Ascending aorta (tissue), 2 donors: ENCODE results near the gene CCDC71L. TPM values are rescaled to one million over a fixed set of nuclear protein-coding genes. Genes with fewer than 3 reads are reported as not detected.
"Not testable (repeated sequence)": the region's sequence is repeated elsewhere in the genome, so short reads cannot be mapped to it uniquely, and the experiment has no call there.

Experiments used
- DNase-seq, 2 donors: peaks; one replicate each; pipeline ENCODE4 v3.0.0-alpha.2; 2019; ENCODE audit warnings: low spot score in 2 of 2
- H3K27ac ChIP-seq, 2 donors: fragments of 200-600 bp; sonication (generic); one replicate each; pipeline ENCODE4 v1.5.1; 2016 to 2017; ENCODE audit warnings: mild to moderate bottlenecking in 1 of 2
- H3K27me3 ChIP-seq: fragments of 200-600 bp; sonication (generic); one replicate; pipeline ENCODE4 v1.5.1; 2017
- H3K36me3 ChIP-seq, 2 donors: fragments of 200-600 bp; sonication (generic); one replicate each; pipeline ENCODE4 v1.5.1; 2016
- H3K4me1 ChIP-seq, 2 donors: fragments of 200-600 bp; sonication (generic); one replicate each; pipeline ENCODE4 v1.5.1; 2016 to 2017; ENCODE audit warnings: mild to moderate bottlenecking in 1 of 2
- H3K4me3 ChIP-seq, 2 donors: fragments of 200-600 bp; sonication (generic); one replicate each; pipeline ENCODE4 v1.5.1; 2016 to 2017; ENCODE audit warnings: mild to moderate bottlenecking in 1 of 2
- H3K9me3 ChIP-seq, 2 donors: fragments of 200-600 bp; sonication (generic); one replicate each; pipeline ENCODE4 v1.5.1; 2016
- CTCF ChIP-seq, 3 experiments: fragments of 200-600 bp in 2 of 3; fragments of 450-650 bp in 1 of 3; sonication (generic) in 2 of 3; IDR thresholded peaks; one replicate each; pipeline ENCODE4 v1.5.1; 2016 to 2019; ENCODE audit warnings: antibody characterized with exemption in 3 of 3, mild to moderate bottlenecking in 1 of 3, moderate library complexity in 1 of 3
- intact Hi-C: fragments of 100-400 bp; cut with DNase I; formaldehyde crosslinking; loops from one replicate; pipeline ENCODE4 v1.15.1; 2023
- total RNA-seq: library from RNA; depleted of rRNA; stranded (reverse); fragments of >200 nt; gene quantifications from one replicate; pipeline ENCODE4 v1.1.0, GENCODE V29; 2016

CCDC71L gene
- total RNA-seq, result 46.6 TPM

- H3K9me3 ChIP-seq, result no peaks in the 10 kb centered on the region
- peak within 1 kb of the TSS; percentile 96 to 99 for H3K27ac ChIP-seq
- H3K4me3 ChIP-seq, result peak within 1 kb of the TSS; percentile 93 to 99
- TF ChIP-seq CTCF (IDR thresholded peaks at IDR 0.05), result no peak
- no peaks in the 10 kb centered on the region for H3K36me3 ChIP-seq
- DNase-seq, result peak; percentile 90 to 98
- intact Hi-C loops, result loop anchor here (1.0 to 5.0 kb wide), 8 partner anchors 76 to 1231 kb away; partner anchors contain the start of genes ATXN7L1, BCAP29, DLD and HBP1
- H3K27me3 ChIP-seq, result no peaks in the 10 kb centered on the region
- H3K4me1 ChIP-seq, result peaks cover 4 to 13% of the 10 kb centered on the region in 2 donors
Observed at GRCh38 chr7:106660862-106661720, at the start of gene CCDC71L. Gene CCDC71L, minus strand, starts transcription at chr7:106661158. Its CDS starts 262 bp downstream, at chr7:106660896.

GRCh38 chr7:106709604-106710003 is 48.6 kb upstream of the CCDC71L start:
- H3K4me1 ChIP-seq, H3K27ac ChIP-seq, H3K9me3 ChIP-seq, intact Hi-C loops, DNase-seq, H3K27me3 ChIP-seq, H3K36me3 ChIP-seq, H3K4me3 ChIP-seq: not testable (repeated sequence)

GRCh38 chr7:106704000-106704840 is 43.3 kb upstream of the CCDC71L start:
- intact Hi-C loops, result no loop called here
- Histone ChIP-seq H3K27ac (no peak overlapping the region), H3K36me3 (no peaks in the 10 kb centered on the region), H3K4me3 (no peak overlapping the region), H3K9me3 (no peaks in the 10 kb centered on the region), H3K4me1 (no peaks in the 10 kb centered on the region), H3K27me3 (no peaks in the 10 kb centered on the region)
- TF ChIP-seq CTCF (IDR thresholded peaks at IDR 0.05), result no peak
- no peak for DNase-seq

DNA sequence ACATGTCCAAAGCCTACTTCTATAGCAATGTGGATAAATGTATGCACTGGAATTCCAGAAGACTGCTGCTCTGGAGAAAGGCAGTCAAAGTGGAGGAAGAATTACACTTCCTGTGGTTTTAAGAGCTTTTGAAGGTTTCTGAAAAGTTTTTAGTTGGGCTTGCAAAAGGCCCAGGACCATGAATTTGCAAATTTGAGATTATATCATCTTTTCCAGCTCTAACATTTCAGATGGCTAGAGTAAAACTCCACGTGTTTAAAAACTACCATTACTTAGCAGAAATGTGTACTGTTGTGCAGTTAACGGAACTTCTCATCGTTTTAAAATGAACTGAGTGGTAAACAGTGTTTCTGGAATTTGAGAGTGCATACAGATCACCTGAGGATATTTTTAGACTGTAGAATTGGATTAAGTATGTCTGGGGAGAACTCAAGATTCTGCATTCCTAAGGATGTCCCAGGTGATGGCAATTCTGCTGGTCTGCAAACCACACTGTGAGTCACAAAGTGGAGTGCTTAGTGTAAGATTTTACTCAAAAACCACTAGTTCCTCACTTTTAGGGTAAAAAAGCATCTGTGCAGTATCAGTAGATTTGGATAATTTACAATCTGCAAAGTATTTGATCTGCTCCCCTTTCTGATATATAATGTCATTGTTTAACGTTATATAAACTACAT is 32.9 kb upstream of the CCDC71L start:
- H3K9me3 ChIP-seq, result peaks cover 0 to 6% of the 10 kb centered on the region in 2 donors
- no peaks in the 10 kb centered on the region for H3K36me3 ChIP-seq
- H3K27me3 ChIP-seq, result no peaks in the 10 kb centered on the region
- intact Hi-C loops, result no loop called here
- no peaks in the 10 kb centered on the region for H3K4me1 ChIP-seq
- TF ChIP-seq CTCF (IDR thresholded peaks at IDR 0.05), result no peak
- H3K27ac ChIP-seq, result no peak overlapping the region
- no peak for DNase-seq
- no peak overlapping the region for H3K4me3 ChIP-seq

DNA sequence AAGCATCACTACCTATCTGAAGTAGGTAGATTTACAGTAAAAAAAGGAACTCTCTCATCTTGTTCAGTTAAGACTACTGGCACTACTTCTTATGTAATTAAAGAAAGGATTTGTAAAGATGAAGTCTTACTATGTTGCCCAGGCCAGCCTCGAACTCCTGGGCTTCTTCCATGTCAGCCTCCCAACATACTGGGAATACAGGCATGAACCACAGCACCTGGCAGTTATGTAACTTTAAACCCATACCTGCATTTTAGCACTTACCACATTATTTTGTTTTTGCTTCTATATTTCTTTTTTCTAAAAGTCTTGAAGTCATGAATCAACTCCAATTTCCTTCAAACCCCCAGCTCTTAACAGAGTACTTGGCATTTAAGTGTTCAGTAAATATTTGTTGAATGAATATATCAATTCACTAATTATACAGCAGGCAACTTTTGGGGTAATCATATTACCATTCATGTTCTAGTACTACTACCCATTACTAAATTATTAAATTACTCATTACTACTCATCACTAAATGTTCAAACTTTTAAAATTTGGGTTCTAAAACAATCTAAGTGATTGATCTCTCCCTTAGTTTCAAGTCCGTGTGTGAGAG is 31.6 kb upstream of the CCDC71L start:
- intact Hi-C loops, result no loop called here
- H3K27ac ChIP-seq, result no peak overlapping the region
- H3K4me1 ChIP-seq, result no peaks in the 10 kb centered on the region
- no peaks in the 10 kb centered on the region for H3K27me3 ChIP-seq
- TF ChIP-seq CTCF (IDR thresholded peaks at IDR 0.05), result no peak
- peaks cover 0 to 5% of the 10 kb centered on the region in 2 donors for H3K9me3 ChIP-seq
- no peaks in the 10 kb centered on the region for H3K36me3 ChIP-seq
- DNase-seq, result no peak
- no peak overlapping the region for H3K4me3 ChIP-seq

DNA sequence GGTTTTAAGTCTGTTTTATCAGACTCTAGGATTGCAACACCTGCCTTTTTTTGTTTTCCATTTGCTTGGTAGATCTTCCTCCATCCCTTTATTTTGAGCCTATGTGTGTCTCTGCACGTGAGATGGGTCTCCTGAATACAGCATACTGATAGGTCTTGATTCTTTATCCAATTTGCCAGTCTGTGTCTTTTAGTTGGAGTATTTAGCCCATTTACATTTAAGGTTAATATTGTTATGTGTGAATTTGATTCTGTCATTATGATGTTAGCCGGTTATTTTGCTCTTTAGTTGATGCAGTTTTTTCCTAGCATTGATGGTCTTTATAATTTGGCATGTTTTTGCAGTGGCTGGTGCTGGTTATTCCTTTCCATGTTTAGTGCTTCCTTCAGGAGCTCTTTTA is 27.2 kb upstream of the CCDC71L start:
- intact Hi-C loops, result loop anchor here (5.0 kb wide), 1 partner anchor 51 kb away; no protein-coding TSS in a partner anchor
- not testable (repeated sequence) for H3K4me1 ChIP-seq, H3K36me3 ChIP-seq

More for the DNA sequence above, 27.2 kb upstream of the CCDC71L start:
- DNase-seq, H3K4me3 ChIP-seq, H3K27ac ChIP-seq, H3K27me3 ChIP-seq, H3K9me3 ChIP-seq: not testable (repeated sequence)
